VCaP (cell line): ENCODE measurements around the gene FARSB.

Experiments used
- H3K27ac ChIP-seq: fragments of 450-650 bp; 2 replicates; pipeline ENCODE4 v1.5.1; 2017
- CTCF ChIP-seq: fragments of 450-650 bp; conservative IDR thresholded peaks from 2 replicates; pipeline ENCODE4 v1.5.1; 2017; ENCODE audit warnings: mild to moderate bottlenecking, moderate library complexity

Gene FARSB

GRCh38 chr2:222656526-222657446 is 894 bp upstream of the FARSB start:
- TF ChIP-seq CTCF, result no peak
- peak overlapping the region; percentile 98 for H3K27ac ChIP-seq

GRCh38 chr2:222653280-222653679 is 2.6 kb downstream of the FARSB start:
- no peak overlapping the region for H3K27ac ChIP-seq
- no peak for TF ChIP-seq CTCF

- no peak for TF ChIP-seq CTCF
- H3K27ac ChIP-seq, result no peak overlapping the region
These were observed 3.2 kb downstream of the FARSB start for GRCh38 chr2:222652491-222653255.

GRCh38 chr2:222651718-222652418 is 4.0 kb downstream of the FARSB start:
- TF ChIP-seq CTCF, result no peak
- no peak overlapping the region for H3K27ac ChIP-seq

GRCh38 chr2:222649801-222650200 is 6.1 kb downstream of the FARSB start:
- no peak for TF ChIP-seq CTCF
- H3K27ac ChIP-seq, result no peak overlapping the region

GRCh38 chr2:222646008-222646407 is 9.9 kb downstream of the FARSB start:
- H3K27ac ChIP-seq, result no peak overlapping the region
- TF ChIP-seq CTCF, result no peak

- no peak for TF ChIP-seq CTCF
- no peak overlapping the region for H3K27ac ChIP-seq
These were observed 12.8 kb downstream of the FARSB start for GRCh38 chr2:222643134-222643533.
